GM13977 (cell line): ENCODE results near the gene FAHD1.

Source experiments
- DNase-seq: peaks from one replicate; pipeline ENCODE4 v3.0.0; 2012; ENCODE audit warnings: low spot score
- CTCF ChIP-seq: IDR thresholded peaks from 2 replicates; pipeline ENCODE4 v1.5.1; 2012; ENCODE audit warnings: mild to moderate bottlenecking, control low read depth; ENCODE audit not compliant: insufficient read depth; ENCODE audit errors: extremely low read depth, missing control alignments
- in situ Hi-C: fragments of 300-500 bp; cut with MboI; formaldehyde crosslinking; loops from one replicate; pipeline ENCODE4 v1.12.0; 2022; ENCODE audit warnings: low sequenced_read_pairs, low pct_unique_long_range_greater_than_20kb, mixed read lengths, inconsistent platforms; ENCODE audit not compliant: unreplicated experiment

The FAHD1 gene

GRCh38 chr16:1817276-1817589, 9.8 kb upstream of the FAHD1 start:
- in situ Hi-C loops, result no loop called here
- DNase-seq, result no peak
- TF ChIP-seq CTCF, result no peak

GRCh38 chr16:1817716-1818115, 9.3 kb upstream of the FAHD1 start:
- no peak for DNase-seq
- no peak for TF ChIP-seq CTCF
- in situ Hi-C loops, result no loop called here

GRCh38 chr16:1818204-1818872, 8.7 kb upstream of the FAHD1 start:
- TF ChIP-seq CTCF, result no peak
- in situ Hi-C loops, result no loop called here
- no peak for DNase-seq

- no peak for TF ChIP-seq CTCF
- no peak for DNase-seq
- in situ Hi-C loops, result no loop called here
Observed at GRCh38 chr16:1818873-1819525, 8.0 kb upstream of the FAHD1 start.

GRCh38 chr16:1819611-1820010, 7.4 kb upstream of the FAHD1 start:
- DNase-seq, result no peak
- no peak for TF ChIP-seq CTCF
- in situ Hi-C loops, result no loop called here

- in situ Hi-C loops, result no loop called here
- DNase-seq, result no peak
- TF ChIP-seq CTCF, result no peak
Observed at GRCh38 chr16:1820096-1820945, 6.7 kb upstream of the FAHD1 start.
